Type B pancreatic cell (in vitro differentiated cells): ENCODE measurements around the gene ABHD17C. TPM values are rescaled to one million over a fixed set of nuclear protein-coding genes. Genes with fewer than 3 reads are reported as not detected.

ENCODE experiments used
- DNase-seq: peaks from one replicate; pipeline ENCODE4 v3.0.0; 2021; ENCODE audit warnings: mixed read lengths; ENCODE audit not compliant: unreplicated experiment; ENCODE audit errors: extremely low spot score
- H3K27ac Mint-ChIP-seq: 2 replicates; pipeline ENCODE4 v1.8.0; 2021; ENCODE audit warnings: mild to moderate bottlenecking, mixed read lengths
- H3K27me3 Mint-ChIP-seq: 2 replicates; pipeline ENCODE4 v1.8.0; 2021; ENCODE audit warnings: mixed read lengths
- H3K36me3 Mint-ChIP-seq: 2 replicates; pipeline ENCODE4 v1.8.0; 2021; ENCODE audit warnings: mixed read lengths
- H3K4me1 Mint-ChIP-seq: one replicate; pipeline ENCODE4 v1.8.0; 2021; ENCODE audit warnings: mixed read lengths; ENCODE audit not compliant: unreplicated experiment
- H3K4me3 Mint-ChIP-seq: 2 replicates; pipeline ENCODE4 v1.8.0; 2021; ENCODE audit warnings: mild to moderate bottlenecking, mixed read lengths
- H3K9me3 Mint-ChIP-seq: 2 replicates; pipeline ENCODE4 v1.8.0; 2021; ENCODE audit warnings: mixed read lengths
- total RNA-seq: library from RNA; stranded (reverse); gene quantifications from 2 replicates; pipeline ENCODE4 v1.2.1, GENCODE V29; 2021; ENCODE audit warnings: low replicate concordance
- TF ChIP-seq, protein P1 (sequence below): fragments of 200-600 bp; sonication (generic); conservative IDR thresholded peaks from 2 replicates; pipeline ENCODE4 v1.5.0; 2021; ENCODE audit warnings: antibody characterized with exemption, mild to moderate bottlenecking

The ABHD17C gene
- total RNA-seq, 1 donor from 2014 or later: 41.0 TPM

- peak overlapping the region; percentile 14 for H3K27ac Mint-ChIP-seq
Measured at GRCh38 chr15:80747317-80748053, 52.4 kb downstream of the ABHD17C start.

GRCh38 chr15:80749589-80749988, 54.5 kb downstream of the ABHD17C start:
- H3K4me1 Mint-ChIP-seq: peaks cover 31% of the 10 kb centered on the region
- H3K9me3 Mint-ChIP-seq: no peaks in the 10 kb centered on the region
- peaks cover 42% of the 10 kb centered on the region for H3K36me3 Mint-ChIP-seq
- TF ChIP-seq, protein P1, sequence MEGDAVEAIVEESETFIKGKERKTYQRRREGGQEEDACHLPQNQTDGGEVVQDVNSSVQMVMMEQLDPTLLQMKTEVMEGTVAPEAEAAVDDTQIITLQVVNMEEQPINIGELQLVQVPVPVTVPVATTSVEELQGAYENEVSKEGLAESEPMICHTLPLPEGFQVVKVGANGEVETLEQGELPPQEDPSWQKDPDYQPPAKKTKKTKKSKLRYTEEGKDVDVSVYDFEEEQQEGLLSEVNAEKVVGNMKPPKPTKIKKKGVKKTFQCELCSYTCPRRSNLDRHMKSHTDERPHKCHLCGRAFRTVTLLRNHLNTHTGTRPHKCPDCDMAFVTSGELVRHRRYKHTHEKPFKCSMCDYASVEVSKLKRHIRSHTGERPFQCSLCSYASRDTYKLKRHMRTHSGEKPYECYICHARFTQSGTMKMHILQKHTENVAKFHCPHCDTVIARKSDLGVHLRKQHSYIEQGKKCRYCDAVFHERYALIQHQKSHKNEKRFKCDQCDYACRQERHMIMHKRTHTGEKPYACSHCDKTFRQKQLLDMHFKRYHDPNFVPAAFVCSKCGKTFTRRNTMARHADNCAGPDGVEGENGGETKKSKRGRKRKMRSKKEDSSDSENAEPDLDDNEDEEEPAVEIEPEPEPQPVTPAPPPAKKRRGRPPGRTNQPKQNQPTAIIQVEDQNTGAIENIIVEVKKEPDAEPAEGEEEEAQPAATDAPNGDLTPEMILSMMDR: no peak
- no peaks in the 10 kb centered on the region for H3K27me3 Mint-ChIP-seq
- H3K4me3 Mint-ChIP-seq: no peak overlapping the region
- H3K27ac Mint-ChIP-seq: no peak overlapping the region
- DNase-seq: no peak

More at GRCh38 chr15:80747317-80748053, 52.4 kb downstream of the ABHD17C start:
- Mint-ChIP-seq H3K4me3 (peak overlapping the region; percentile 74), H3K4me1 (peaks cover 48% of the 10 kb centered on the region), H3K27me3 (no peaks in the 10 kb centered on the region), H3K9me3 (peaks cover 3% of the 10 kb centered on the region), H3K36me3 (peaks cover 33% of the 10 kb centered on the region)
- DNase-seq: no peak
- TF ChIP-seq, protein P1: peak; percentile 53

DNA sequence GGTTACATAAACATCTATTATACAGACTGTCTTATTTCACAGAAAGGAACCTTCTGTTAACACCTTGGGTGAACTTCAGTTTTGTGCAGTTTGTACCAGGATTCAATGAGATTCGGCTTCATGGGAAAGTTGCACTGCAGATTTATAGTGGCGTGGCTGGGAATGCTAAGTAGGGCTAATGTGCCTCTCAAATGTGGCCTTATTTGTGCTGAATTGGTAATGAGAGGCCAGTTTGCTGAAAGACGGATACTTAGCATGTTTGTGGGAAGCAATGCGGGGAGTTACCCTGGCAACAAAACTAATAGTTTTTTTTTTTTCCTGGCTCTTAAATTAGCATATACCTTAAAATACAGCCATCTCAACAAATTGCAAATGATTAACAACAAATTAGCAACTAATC, 55.5 kb downstream of the ABHD17C start:
- Mint-ChIP-seq H3K36me3 (peaks cover 46% of the 10 kb centered on the region), H3K27ac (no peak overlapping the region)

GRCh38 chr15:80752204-80752603, 57.1 kb downstream of the ABHD17C start:
- Mint-ChIP-seq H3K36me3 (peaks cover 42% of the 10 kb centered on the region), H3K27ac (no peak overlapping the region), H3K9me3 (no peaks in the 10 kb centered on the region), H3K27me3 (no peaks in the 10 kb centered on the region), H3K4me3 (no peak overlapping the region), H3K4me1 (peaks cover 25% of the 10 kb centered on the region)
- TF ChIP-seq, protein P1: no peak
- DNase-seq: no peak

More for the DNA sequence above, 55.5 kb downstream of the ABHD17C start:
- Mint-ChIP-seq H3K27me3 (no peaks in the 10 kb centered on the region), H3K4me1 (peaks cover 27% of the 10 kb centered on the region), H3K9me3 (no peaks in the 10 kb centered on the region), H3K4me3 (no peak overlapping the region)
- TF ChIP-seq, protein P1: no peak
- no peak for DNase-seq

DNA sequence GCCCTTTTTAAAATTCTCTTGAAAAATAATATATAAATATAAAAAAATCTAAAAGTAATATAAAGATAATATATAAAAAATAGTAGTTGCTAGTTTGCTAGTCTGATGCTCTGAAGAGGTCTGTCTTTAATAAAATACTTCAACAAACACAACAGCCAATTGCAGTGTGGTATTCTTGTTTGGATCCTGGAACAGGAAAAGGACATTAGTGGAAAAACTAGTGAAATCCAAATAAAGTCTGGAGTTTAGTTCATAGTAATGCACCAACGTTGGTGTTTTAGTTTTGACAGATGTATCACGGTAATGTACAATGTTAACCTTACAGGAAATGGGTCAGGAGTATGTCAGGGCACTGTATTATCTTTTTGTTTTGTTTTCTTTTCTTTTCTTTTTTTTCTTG, 58.1 kb downstream of the ABHD17C start:
- Mint-ChIP-seq H3K36me3 (peaks cover 42% of the 10 kb centered on the region), H3K27ac (no peak overlapping the region), H3K4me3 (no peak overlapping the region), H3K9me3 (no peaks in the 10 kb centered on the region), H3K27me3 (no peaks in the 10 kb centered on the region), H3K4me1 (peaks cover 16% of the 10 kb centered on the region)
- DNase-seq: no peak
- TF ChIP-seq, protein P1: no peak
